ENCODE results near the gene PANK3.

Gene PANK3

DNA sequence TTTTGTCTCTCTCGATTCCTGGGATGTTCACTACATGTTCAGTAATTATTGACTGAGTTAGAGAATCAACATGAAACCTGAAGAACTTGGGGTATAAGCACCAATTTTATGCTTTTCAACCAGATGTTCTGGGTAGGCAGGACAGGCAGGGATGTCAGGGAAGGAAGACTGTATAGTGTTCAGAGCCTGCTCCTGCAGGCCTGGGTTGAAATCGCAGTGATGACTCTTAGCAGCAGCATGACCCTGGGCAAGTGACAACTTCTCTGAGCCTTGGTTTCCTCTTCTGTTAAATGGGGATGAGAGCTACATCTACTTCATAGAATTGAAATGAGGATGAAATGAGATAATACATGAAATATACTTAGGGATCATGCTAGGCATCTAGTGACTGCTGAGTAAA, 29.7 kb upstream of the PANK3 start:
- DNase-seq (ENCODE audit: low read depth, low spot score) = no peak
- no peaks in the 10 kb centered on the region for H3K36me3 ChIP-seq (ENCODE audit: control insufficient read depth, insufficient read depth, low read length)
- no peak overlapping the region for H3K4me3 ChIP-seq (ENCODE audit: low read length)
- no peaks in the 10 kb centered on the region for H3K4me1 ChIP-seq (ENCODE audit: control insufficient read depth, insufficient read depth, low read length)
- no peak overlapping the region for H3K27ac ChIP-seq (ENCODE audit: low read length)
- no CpG with 5 or more reads among the region's 2 CpGs for WGBS (ENCODE audit: insufficient coverage, insufficient read length)
- H3K27me3 ChIP-seq (ENCODE audit: control insufficient read depth, insufficient read depth, low read length) = no peaks in the 10 kb centered on the region
- H3K9me3 ChIP-seq (ENCODE audit: control insufficient read depth, insufficient read depth, low read length) = no peaks in the 10 kb centered on the region

DNA sequence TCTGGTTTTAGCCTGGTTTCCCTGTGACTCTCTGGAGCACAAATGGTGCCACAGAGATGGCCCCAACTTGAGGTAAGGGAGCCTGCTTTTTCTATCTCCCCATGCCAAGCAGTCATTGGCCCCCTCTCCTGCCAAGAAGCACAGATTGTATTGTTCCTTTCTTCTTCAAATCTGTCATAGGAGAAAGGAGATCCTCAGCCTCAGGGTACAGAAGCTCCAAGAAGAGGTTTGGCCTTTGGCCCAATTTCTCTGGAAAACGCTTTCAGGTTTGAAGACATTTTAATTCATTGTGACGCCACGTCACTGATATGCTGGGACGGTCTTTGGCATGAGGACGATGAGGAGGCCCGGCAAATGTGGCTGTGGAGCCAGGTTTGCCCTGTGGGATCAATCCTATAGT, 29.2 kb upstream of the PANK3 start:
- no peak for DNase-seq (ENCODE audit: low read depth, low spot score)
- H3K4me3 ChIP-seq (ENCODE audit: low read length) = no peak overlapping the region
- no peaks in the 10 kb centered on the region for H3K9me3 ChIP-seq (ENCODE audit: control insufficient read depth, insufficient read depth, low read length)
- H3K27ac ChIP-seq (ENCODE audit: low read length) = no peak overlapping the region
- no peaks in the 10 kb centered on the region for H3K4me1 ChIP-seq (ENCODE audit: control insufficient read depth, insufficient read depth, low read length)
- no peaks in the 10 kb centered on the region for H3K36me3 ChIP-seq (ENCODE audit: control insufficient read depth, insufficient read depth, low read length)
- no CpG with 5 or more reads among the region's 6 CpGs for WGBS (ENCODE audit: insufficient coverage, insufficient read length)
- H3K27me3 ChIP-seq (ENCODE audit: control insufficient read depth, insufficient read depth, low read length) = no peaks in the 10 kb centered on the region

DNA sequence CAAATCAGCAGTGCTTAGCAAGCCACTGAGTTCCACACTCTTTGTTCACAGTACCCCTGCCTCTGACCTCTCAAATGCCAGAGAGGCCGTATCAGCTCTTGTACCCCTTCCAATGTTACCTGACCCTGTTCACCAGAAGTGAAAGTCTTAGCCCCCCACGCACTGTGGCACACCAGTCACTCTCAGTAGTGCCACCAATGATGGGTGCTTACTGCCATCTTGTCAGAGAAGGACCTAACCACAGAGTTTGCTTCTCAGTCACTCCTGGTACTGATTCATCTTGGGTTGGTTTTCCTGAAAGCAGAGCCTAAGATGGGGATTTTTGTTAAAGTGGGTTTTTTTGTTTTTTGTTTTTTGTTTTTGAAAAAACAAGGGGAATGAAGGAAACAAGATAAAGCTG, 28.8 kb upstream of the PANK3 start:
- Histone ChIP-seq H3K27me3 (ENCODE audit: control insufficient read depth, insufficient read depth, low read length) (no peaks in the 10 kb centered on the region), H3K4me1 (ENCODE audit: control insufficient read depth, insufficient read depth, low read length) (no peaks in the 10 kb centered on the region), H3K36me3 (ENCODE audit: control insufficient read depth, insufficient read depth, low read length) (no peaks in the 10 kb centered on the region), H3K9me3 (ENCODE audit: control insufficient read depth, insufficient read depth, low read length) (no peaks in the 10 kb centered on the region), H3K4me3 (ENCODE audit: low read length) (no peak overlapping the region), H3K27ac (ENCODE audit: low read length) (no peak overlapping the region)
- no CpG with 5 or more reads among the region's 2 CpGs for WGBS (ENCODE audit: insufficient coverage, insufficient read length)
- no peak for DNase-seq (ENCODE audit: low read depth, low spot score)

DNA sequence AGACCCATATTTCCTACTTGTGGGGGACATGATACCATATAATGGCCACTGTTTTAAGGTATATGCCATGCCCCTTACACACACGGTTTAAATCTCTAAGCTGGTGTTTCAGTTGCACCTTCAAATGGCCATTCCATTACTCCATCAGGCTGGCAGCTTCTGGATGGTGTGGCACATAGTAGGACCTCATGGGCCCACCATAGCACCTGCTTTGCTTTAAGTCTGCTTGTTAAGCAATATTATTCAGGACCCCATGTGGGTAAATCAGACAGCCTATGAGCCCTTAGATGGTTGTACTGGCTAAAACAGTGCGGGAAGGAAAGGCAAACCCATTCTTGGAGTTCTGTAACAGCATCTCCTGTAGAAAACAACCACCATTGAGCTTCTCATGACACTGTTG, 27.4 kb upstream of the PANK3 start:
- Histone ChIP-seq H3K27me3 (ENCODE audit: control insufficient read depth, insufficient read depth, low read length) (no peaks in the 10 kb centered on the region), H3K27ac (ENCODE audit: low read length) (no peak overlapping the region), H3K9me3 (ENCODE audit: control insufficient read depth, insufficient read depth, low read length) (no peaks in the 10 kb centered on the region), H3K36me3 (ENCODE audit: control insufficient read depth, insufficient read depth, low read length) (no peaks in the 10 kb centered on the region), H3K4me1 (ENCODE audit: control insufficient read depth, insufficient read depth, low read length) (no peaks in the 10 kb centered on the region), H3K4me3 (ENCODE audit: low read length) (no peak overlapping the region)
- no peak for DNase-seq (ENCODE audit: low read depth, low spot score)
- WGBS (ENCODE audit: insufficient coverage, insufficient read length) = no CpG with 5 or more reads among the region's 2 CpGs

DNA sequence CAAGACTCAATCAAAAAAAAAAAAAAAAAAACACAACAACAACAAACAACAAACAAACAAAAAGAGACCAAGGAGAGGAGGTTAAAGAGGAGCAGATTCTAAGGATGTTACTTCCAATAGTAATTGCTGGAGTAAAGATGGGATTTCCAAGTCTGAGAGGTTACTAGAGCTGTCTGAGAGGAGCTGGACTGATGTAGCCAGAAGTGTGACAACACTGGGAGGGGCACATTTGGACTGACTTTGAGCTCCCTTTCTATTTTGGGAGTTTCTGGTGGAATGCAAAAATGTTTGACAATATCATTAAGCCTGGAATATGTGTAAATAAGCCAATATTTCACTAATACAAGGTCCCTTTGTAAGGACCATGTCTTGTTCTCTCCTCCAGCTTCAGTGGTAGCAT, 25.3 kb upstream of the PANK3 start:
- Histone ChIP-seq H3K27me3 (ENCODE audit: control insufficient read depth, insufficient read depth, low read length) (no peaks in the 10 kb centered on the region), H3K9me3 (ENCODE audit: control insufficient read depth, insufficient read depth, low read length) (no peaks in the 10 kb centered on the region), H3K27ac (ENCODE audit: low read length) (no peak overlapping the region), H3K4me3 (ENCODE audit: low read length) (no peak overlapping the region), H3K36me3 (ENCODE audit: control insufficient read depth, insufficient read depth, low read length) (no peaks in the 10 kb centered on the region), H3K4me1 (ENCODE audit: control insufficient read depth, insufficient read depth, low read length) (no peaks in the 10 kb centered on the region)
- no peak for DNase-seq (ENCODE audit: low read depth, low spot score)

DNA sequence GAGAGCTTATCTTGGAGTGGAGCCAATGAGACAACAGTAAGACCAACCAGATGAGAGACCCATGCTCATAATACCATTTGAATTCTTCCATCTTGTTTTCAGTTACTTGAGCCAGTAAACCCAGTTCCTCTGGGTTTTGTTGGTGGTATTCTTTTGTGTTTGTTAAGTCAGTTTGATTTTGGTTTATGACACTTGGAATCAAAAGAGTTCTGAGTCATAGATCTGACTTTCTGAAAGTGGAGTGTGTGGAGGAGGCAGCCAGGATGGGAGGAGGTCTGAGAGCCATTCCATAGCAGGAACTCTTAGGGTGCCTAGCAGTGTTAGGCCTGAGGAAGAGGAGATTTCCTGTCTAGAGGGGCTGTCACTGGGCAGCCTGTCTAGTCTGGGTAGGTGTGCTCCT, 24.6 kb upstream of the PANK3 start:
- no peaks in the 10 kb centered on the region for H3K9me3 ChIP-seq (ENCODE audit: control insufficient read depth, insufficient read depth, low read length)
- H3K27ac ChIP-seq (ENCODE audit: low read length) = no peak overlapping the region
- H3K36me3 ChIP-seq (ENCODE audit: control insufficient read depth, insufficient read depth, low read length) = no peaks in the 10 kb centered on the region
- H3K4me3 ChIP-seq (ENCODE audit: low read length) = no peak overlapping the region
- no peaks in the 10 kb centered on the region for H3K4me1 ChIP-seq (ENCODE audit: control insufficient read depth, insufficient read depth, low read length)
- no peak for DNase-seq (ENCODE audit: low read depth, low spot score)
- H3K27me3 ChIP-seq (ENCODE audit: control insufficient read depth, insufficient read depth, low read length) = no peaks in the 10 kb centered on the region

DNA sequence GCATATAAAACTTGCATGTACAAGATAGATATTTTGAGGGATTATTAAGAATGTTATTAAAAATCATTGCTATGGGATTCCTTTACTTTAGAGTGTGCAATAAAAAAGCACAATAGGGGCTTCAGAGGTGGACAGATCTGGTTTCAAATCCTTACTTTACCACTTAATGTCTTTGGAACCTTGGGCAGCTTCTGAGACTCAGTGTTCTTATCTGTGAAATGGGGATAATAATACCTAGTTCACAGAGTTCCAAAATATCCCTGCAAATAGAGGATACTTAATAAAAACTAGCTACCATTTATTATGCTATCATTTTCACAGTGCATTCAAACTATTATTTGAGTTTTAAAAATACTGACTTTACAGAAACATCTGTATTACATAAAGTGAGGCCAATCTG, 23.3 kb upstream of the PANK3 start:
- no peaks in the 10 kb centered on the region for H3K36me3 ChIP-seq (ENCODE audit: control insufficient read depth, insufficient read depth, low read length)
- no peaks in the 10 kb centered on the region for H3K9me3 ChIP-seq (ENCODE audit: control insufficient read depth, insufficient read depth, low read length)
- H3K27ac ChIP-seq (ENCODE audit: low read length) = no peak overlapping the region
- H3K4me1 ChIP-seq (ENCODE audit: control insufficient read depth, insufficient read depth, low read length) = no peaks in the 10 kb centered on the region
- no peak overlapping the region for H3K4me3 ChIP-seq (ENCODE audit: low read length)
- H3K27me3 ChIP-seq (ENCODE audit: control insufficient read depth, insufficient read depth, low read length) = no peaks in the 10 kb centered on the region
- no peak for DNase-seq (ENCODE audit: low read depth, low spot score)

DNA sequence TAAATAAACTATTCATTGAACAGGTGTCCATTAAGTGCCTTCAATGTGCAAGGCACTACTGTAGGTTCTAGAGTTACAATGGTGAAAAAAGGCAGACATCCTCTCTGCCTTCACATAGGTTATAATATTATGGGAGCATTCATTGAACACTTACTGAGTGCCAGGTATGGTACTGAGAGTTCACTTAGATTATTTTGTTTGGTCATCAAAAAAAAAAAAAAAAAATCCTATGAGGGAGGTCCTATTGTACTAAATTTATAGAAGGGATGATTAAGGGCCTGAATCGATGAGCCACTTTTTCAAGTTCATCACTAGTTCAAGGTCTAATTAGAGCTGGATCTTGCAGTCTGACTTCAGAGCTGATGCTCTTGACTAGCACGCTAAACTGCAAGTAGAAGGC, 22.8 kb upstream of the PANK3 start:
- no peak overlapping the region for H3K27ac ChIP-seq (ENCODE audit: low read length)
- H3K27me3 ChIP-seq (ENCODE audit: control insufficient read depth, insufficient read depth, low read length) = no peaks in the 10 kb centered on the region
- no peaks in the 10 kb centered on the region for H3K36me3 ChIP-seq (ENCODE audit: control insufficient read depth, insufficient read depth, low read length)
- no peaks in the 10 kb centered on the region for H3K9me3 ChIP-seq (ENCODE audit: control insufficient read depth, insufficient read depth, low read length)
- H3K4me1 ChIP-seq (ENCODE audit: control insufficient read depth, insufficient read depth, low read length) = no peaks in the 10 kb centered on the region
- DNase-seq (ENCODE audit: low read depth, low spot score) = no peak
- no peak overlapping the region for H3K4me3 ChIP-seq (ENCODE audit: low read length)
- WGBS (ENCODE audit: insufficient coverage, insufficient read length) = no CpG with 5 or more reads among the region's 2 CpGs

DNA sequence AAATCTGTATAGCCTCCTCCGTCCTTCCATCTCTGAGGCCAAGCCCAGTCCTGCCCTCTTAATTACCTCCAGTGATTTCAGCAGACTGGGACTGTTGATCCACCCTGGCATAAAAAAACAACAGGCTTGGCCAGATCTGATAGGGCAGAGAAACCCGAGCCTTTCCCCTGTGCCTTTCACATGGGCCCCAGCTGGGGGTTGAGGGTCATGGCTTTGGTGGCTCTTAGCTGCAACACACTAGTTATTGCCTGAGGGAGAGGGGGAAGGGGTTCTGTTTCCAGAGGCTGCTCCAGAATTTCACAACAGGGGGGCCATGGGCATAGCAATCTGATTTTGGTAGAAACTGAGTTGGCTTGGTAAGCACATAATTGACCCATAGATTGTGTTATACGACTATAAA, 21.2 kb upstream of the PANK3 start:
- Histone ChIP-seq H3K4me3 (ENCODE audit: low read length) (no peak overlapping the region), H3K27ac (ENCODE audit: low read length) (no peak overlapping the region), H3K4me1 (ENCODE audit: control insufficient read depth, insufficient read depth, low read length) (no peaks in the 10 kb centered on the region), H3K27me3 (ENCODE audit: control insufficient read depth, insufficient read depth, low read length) (no peaks in the 10 kb centered on the region), H3K36me3 (ENCODE audit: control insufficient read depth, insufficient read depth, low read length) (no peaks in the 10 kb centered on the region), H3K9me3 (ENCODE audit: control insufficient read depth, insufficient read depth, low read length) (no peaks in the 10 kb centered on the region)
- WGBS (ENCODE audit: insufficient coverage, insufficient read length) = no CpG with 5 or more reads among the region's 3 CpGs
- no peak for DNase-seq (ENCODE audit: low read depth, low spot score)

DNA sequence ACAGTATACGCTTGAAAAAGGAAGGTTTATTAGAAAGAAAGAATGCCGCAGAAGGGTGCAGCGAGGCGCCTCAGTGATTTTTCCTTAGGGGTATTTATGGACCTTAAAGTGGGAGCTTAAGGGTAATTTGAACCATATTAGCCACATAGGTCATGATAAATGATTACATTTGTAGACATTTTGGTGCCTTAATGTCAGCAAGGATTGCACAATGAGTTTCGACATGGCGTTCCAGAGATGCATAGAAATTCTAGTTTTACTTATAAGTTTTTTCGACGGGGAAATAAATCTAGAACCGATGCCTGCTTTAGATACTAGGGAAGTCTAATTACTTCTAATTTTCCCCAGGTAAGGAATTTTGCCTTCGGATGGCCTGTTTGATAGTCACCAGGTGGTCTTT, 20.7 kb upstream of the PANK3 start:
- no peaks in the 10 kb centered on the region for H3K4me1 ChIP-seq (ENCODE audit: control insufficient read depth, insufficient read depth, low read length)
- H3K4me3 ChIP-seq (ENCODE audit: low read length) = no peak overlapping the region
- no peak for DNase-seq (ENCODE audit: low read depth, low spot score)
- no CpG with 5 or more reads among the region's 10 CpGs for whole genome bisulfite sequencing (ENCODE audit: insufficient coverage, insufficient read length)
- no peak overlapping the region for H3K27ac ChIP-seq (ENCODE audit: low read length)
- H3K9me3 ChIP-seq (ENCODE audit: control insufficient read depth, insufficient read depth, low read length) = no peaks in the 10 kb centered on the region
- no peaks in the 10 kb centered on the region for H3K36me3 ChIP-seq (ENCODE audit: control insufficient read depth, insufficient read depth, low read length)
- no peaks in the 10 kb centered on the region for H3K27me3 ChIP-seq (ENCODE audit: control insufficient read depth, insufficient read depth, low read length)

DNA sequence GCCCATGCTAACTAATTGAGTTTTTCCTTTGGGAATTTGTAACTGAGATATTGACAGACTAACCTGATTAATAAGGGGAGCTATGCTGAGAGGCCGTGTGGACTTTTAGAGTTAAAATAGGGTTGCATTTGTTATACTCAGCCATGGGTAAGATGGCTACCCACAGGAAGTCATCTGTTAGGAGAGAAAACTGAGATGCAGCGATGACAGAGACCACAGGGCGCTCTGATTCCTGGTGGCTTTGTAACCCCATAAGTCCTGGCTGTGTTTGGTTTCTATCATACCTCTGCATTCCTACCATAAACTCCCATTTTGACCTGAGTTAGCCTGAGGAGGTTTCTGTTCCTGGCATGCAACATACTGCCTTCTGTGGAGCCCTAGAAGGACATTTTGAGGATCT, 19.5 kb upstream of the PANK3 start:
- Histone ChIP-seq H3K4me1 (ENCODE audit: control insufficient read depth, insufficient read depth, low read length) (no peaks in the 10 kb centered on the region), H3K4me3 (ENCODE audit: low read length) (no peak overlapping the region), H3K27ac (ENCODE audit: low read length) (no peak overlapping the region), H3K27me3 (ENCODE audit: control insufficient read depth, insufficient read depth, low read length) (no peaks in the 10 kb centered on the region), H3K36me3 (ENCODE audit: control insufficient read depth, insufficient read depth, low read length) (no peaks in the 10 kb centered on the region), H3K9me3 (ENCODE audit: control insufficient read depth, insufficient read depth, low read length) (no peaks in the 10 kb centered on the region)
- WGBS (ENCODE audit: insufficient coverage, insufficient read length) = no CpG with 5 or more reads among the region's 3 CpGs
- DNase-seq (ENCODE audit: low read depth, low spot score) = no peak

DNA sequence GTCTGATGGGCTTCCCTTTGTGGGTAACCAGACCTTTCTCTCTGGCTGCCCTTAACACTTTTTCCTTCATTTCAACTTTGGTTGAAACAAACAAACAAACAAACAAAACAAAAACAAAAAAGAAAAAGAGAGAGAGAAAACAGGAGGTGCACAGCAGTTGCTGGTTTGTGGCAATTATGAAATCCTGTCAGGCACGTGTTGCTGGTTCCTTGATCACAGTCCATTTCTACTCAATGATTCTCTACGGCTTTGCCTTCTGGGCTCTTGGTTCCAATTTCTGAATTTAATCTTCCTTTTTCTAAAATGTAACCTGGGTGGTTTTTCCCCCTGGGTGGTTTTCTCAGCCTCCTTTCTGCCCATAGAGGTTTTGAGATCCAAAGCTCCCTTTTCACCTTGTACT, 17.8 kb upstream of the PANK3 start:
- no peak overlapping the region for H3K27ac ChIP-seq (ENCODE audit: low read length)
- H3K36me3 ChIP-seq (ENCODE audit: control insufficient read depth, insufficient read depth, low read length) = no peaks in the 10 kb centered on the region
- H3K9me3 ChIP-seq (ENCODE audit: control insufficient read depth, insufficient read depth, low read length) = no peaks in the 10 kb centered on the region
- H3K4me3 ChIP-seq (ENCODE audit: low read length) = no peak overlapping the region
- no CpG with 5 or more reads among the region's 2 CpGs for WGBS (ENCODE audit: insufficient coverage, insufficient read length)
- no peaks in the 10 kb centered on the region for H3K27me3 ChIP-seq (ENCODE audit: control insufficient read depth, insufficient read depth, low read length)
- DNase-seq (ENCODE audit: low read depth, low spot score) = no peak
- no peaks in the 10 kb centered on the region for H3K4me1 ChIP-seq (ENCODE audit: control insufficient read depth, insufficient read depth, low read length)

All from iPS DF 6.9 (cell line).